Measurements from ENCODE around the gene RAP1A. TPM values are rescaled to one million over a fixed set of nuclear protein-coding genes. Genes with fewer than 3 reads are reported as not detected.

RAP1A gene
- polyA plus RNA-seq, 1 of the 3 experiments (the other 2 are of a cell fraction), result 17.7 TPM

GRCh38 chr1:111648806-111649205 is 29.2 kb downstream of the RAP1A start:
- ChIA-PET CTCF (interaction anchor here (1.3 to 1.7 kb wide), 3 partner anchors 9 to 141 kb away, joined by 3 to 9 read pairs (median 5); no protein-coding TSS in a partner anchor), POLR2A (no interaction called here)
- Histone ChIP-seq H3K27ac (ENCODE audit: low read depth in 2 of 2, low read length in 1 of 2) (no peak overlapping the region), H3K9me3 (no peaks in the 10 kb centered on the region), H3K9me2 (no peaks in the 10 kb centered on the region), H3K4me3 (ENCODE audit: low read depth in 2 of 2, low read length in 1 of 2) (no peak overlapping the region), H3K4me1 (ENCODE audit: control insufficient read depth in 1 of 2, insufficient read depth in 2 of 2, low read depth in 1 of 2, low read length in 1 of 2) (no peaks in the 10 kb centered on the region), H3K27me3 (ENCODE audit: insufficient read depth) (no peaks in the 10 kb centered on the region), H3K36me3 (replicated peaks in 1 of 2; ENCODE audit: control insufficient read depth in 1 of 2, insufficient read depth in 2 of 2, low read length in 1 of 2) (peaks cover 0 to 7% of the 10 kb centered on the region in 2 experiments), H3F3A (replicated peaks; ENCODE audit: insufficient read depth) (no peaks in the 10 kb centered on the region), H3K4me2 (no peak overlapping the region), H3K79me2 (ENCODE audit: insufficient read depth) (peaks cover 65% of the 10 kb centered on the region), H3K9ac (no peak overlapping the region), H2AFZ (ENCODE audit: low read depth) (no peak overlapping the region), H4K20me1 (ENCODE audit: insufficient read depth) (no peaks in the 10 kb centered on the region)
- TF ChIP-seq IRF3 (IDR thresholded peaks at IDR 0.05; ENCODE audit: low read depth, low read length) (no peak), RXRA (IDR thresholded peaks at IDR 0.05; ENCODE audit: borderline replicate concordance, low read depth) (no peak), REST (IDR thresholded peaks at IDR 0.05; ENCODE audit: low read depth, low read length) (no peak), JUND (IDR thresholded peaks at IDR 0.05) (no peak), EZH2phosphoT487 (IDR thresholded peaks at IDR 0.05; ENCODE audit: borderline replicate concordance, low read depth) (no peak), FOXJ3 (CRISPR knock-in tag; IDR thresholded peaks at IDR 0.05) (no peak), POLR2AphosphoS5 (IDR thresholded peaks at IDR 0.05; ENCODE audit: low read depth, low read length) (no peak), SMC3 (IDR thresholded peaks at IDR 0.05; ENCODE audit: low read depth, low read length) (no peak), USF2 (IDR thresholded peaks at IDR 0.05; ENCODE audit: borderline replicate concordance, low read depth, low read length) (no peak), RAD21 (IDR thresholded peaks at IDR 0.05; ENCODE audit: low read length) (no peak), GABPA (IDR thresholded peaks at IDR 0.05; ENCODE audit: low read depth) (no peak), SIN3A (IDR thresholded peaks at IDR 0.05; ENCODE audit: borderline replicate concordance, low read depth, low read length) (no peak), YY1 (IDR thresholded peaks at IDR 0.05; ENCODE audit: low read depth) (no peak), RCOR1 (IDR thresholded peaks at IDR 0.05; ENCODE audit: low read length) (no peak)
- no peak for DNase-seq
- WGBS (ENCODE audit: low lambda C conversion rate), result 86% methylated on average over 4 of the region's 7 CpGs
